ENCODE measurements around the gene TBX2.

The TBX2 gene

GRCh38 chr17:61422869-61423268, 23.2 kb downstream of the TBX2 start:
- no peak overlapping the region for H3K27ac ChIP-seq (ENCODE audit: extremely low read depth, low read depth, low read length)
- no peaks in the 10 kb centered on the region for H3K9me3 ChIP-seq (ENCODE audit: control insufficient read depth, insufficient read depth, low read depth, low read length)
- ChIA-PET CTCF (interaction anchor here (1.1 to 1.2 kb wide), 2 partner anchors 27 to 128 kb away, joined by 4 to 6 read pairs; no protein-coding TSS in a partner anchor), POLR2A (no interaction called here)
- no peak for TF ChIP-seq TRIM28 (IDR thresholded peaks at IDR 0.05; ENCODE audit: borderline replicate concordance, low read length)
- TF ChIP-seq ZNF596 (tag by site-specific recombination; IDR thresholded peaks at IDR 0.05) = no peak
- no peaks in the 10 kb centered on the region for H3K4me1 ChIP-seq (ENCODE audit: control insufficient read depth, insufficient read depth, low read length)
- H3K4me3 ChIP-seq (ENCODE audit: low read depth, low read length) = no peak overlapping the region
- no peaks in the 10 kb centered on the region for H3K36me3 ChIP-seq (ENCODE audit: control insufficient read depth in 2 of 2, insufficient read depth in 1 of 2, low read length in 2 of 2)

GRCh38 chr17:61423967-61424649, 24.5 kb downstream of the TBX2 start:
- TF ChIP-seq ZIC2 (tag by site-specific recombination; IDR thresholded peaks at IDR 0.05) (peak; percentile 28), ZNF529 (tag by site-specific recombination; IDR thresholded peaks at IDR 0.05; ENCODE audit: insufficient replicate concordance) (no peak)
- CTCF ChIA-PET = interaction anchor here (0.6 to 3.0 kb wide), 7 partner anchors 12 to 150 kb away, joined by 3 to 13 read pairs (median 4); no protein-coding TSS in a partner anchor
- Histone ChIP-seq H3K27ac (ENCODE audit: extremely low read depth, low read depth, low read length) (no peak overlapping the region), H3K9me3 (ENCODE audit: control insufficient read depth, insufficient read depth, low read depth, low read length) (no peaks in the 10 kb centered on the region), H3K36me3 (ENCODE audit: control insufficient read depth in 2 of 2, insufficient read depth in 1 of 2, low read length in 2 of 2) (no peaks in the 10 kb centered on the region), H3K4me3 (ENCODE audit: low read depth, low read length) (no peak overlapping the region), H3K4me1 (ENCODE audit: control insufficient read depth, insufficient read depth, low read length) (no peaks in the 10 kb centered on the region)
- POLR2A ChIA-PET = no interaction called here

- ChIA-PET POLR2A (no interaction called here), CTCF (interaction anchor here (0.6 to 3.6 kb wide), 23 partner anchors 8 to 387 kb away, joined by 3 to 20 read pairs (median 4); no protein-coding TSS in a partner anchor)
- H3K27ac ChIP-seq (ENCODE audit: extremely low read depth, low read depth, low read length) = no peak overlapping the region
- no peaks in the 10 kb centered on the region for H3K9me3 ChIP-seq (ENCODE audit: control insufficient read depth, insufficient read depth, low read depth, low read length)
- no peak for TF ChIP-seq ZNF623 (tag by site-specific recombination; IDR thresholded peaks at IDR 0.05)
- TF ChIP-seq ZNF654 (tag by site-specific recombination; IDR thresholded peaks at IDR 0.05; ENCODE audit: low read depth) = peak; percentile 16; the same call in 1 of the 2 replicates
- no peak for TF ChIP-seq ZNF473 (tag by site-specific recombination; IDR thresholded peaks at IDR 0.05)
- peak; percentile 73 for TF ChIP-seq ZIC2 (tag by site-specific recombination; IDR thresholded peaks at IDR 0.05)
- no peak for TF ChIP-seq ZNF37A (tag by site-specific recombination; IDR thresholded peaks at IDR 0.05)
- no peak for TF ChIP-seq ZNF239 (tag by site-specific recombination; IDR thresholded peaks at IDR 0.05)
- no peaks in the 10 kb centered on the region for H3K36me3 ChIP-seq (ENCODE audit: control insufficient read depth in 2 of 2, insufficient read depth in 1 of 2, low read length in 2 of 2)
- no peak overlapping the region for H3K4me3 ChIP-seq (ENCODE audit: low read depth, low read length)
- H3K4me1 ChIP-seq (ENCODE audit: control insufficient read depth, insufficient read depth, low read length) = no peaks in the 10 kb centered on the region
These were observed 26.2 kb downstream of the TBX2 start for GRCh38 chr17:61425682-61426481.

GRCh38 chr17:61426482-61427304, 27.1 kb downstream of the TBX2 start:
- Histone ChIP-seq H3K27ac (ENCODE audit: extremely low read depth, low read depth, low read length) (no peak overlapping the region), H3K36me3 (ENCODE audit: control insufficient read depth in 2 of 2, insufficient read depth in 1 of 2, low read length in 2 of 2) (no peaks in the 10 kb centered on the region), H3K4me3 (ENCODE audit: low read depth, low read length) (no peak overlapping the region), H3K4me1 (ENCODE audit: control insufficient read depth, insufficient read depth, low read length) (no peaks in the 10 kb centered on the region), H3K9me3 (ENCODE audit: control insufficient read depth, insufficient read depth, low read depth, low read length) (no peaks in the 10 kb centered on the region)
- ChIA-PET CTCF (interaction anchor here (0.6 to 3.6 kb wide), 31 partner anchors 9 to 735 kb away, joined by 3 to 20 read pairs (median 4); no protein-coding TSS in a partner anchor), POLR2A (interaction anchor here (1.4 kb wide), 1 partner anchor 41 kb away, joined by 4 read pairs; no protein-coding TSS in a partner anchor)
- TF ChIP-seq PRDM2 (tag by site-specific recombination; IDR thresholded peaks at IDR 0.05; ENCODE audit: borderline replicate concordance) (no peak), ZNF121 (tag by site-specific recombination; IDR thresholded peaks at IDR 0.05) (peak; percentile 88; the same call in 1 of the 2 replicates), ZNF146 (tag by site-specific recombination; IDR thresholded peaks at IDR 0.05) (no peak), ZNF626 (tag by site-specific recombination; IDR thresholded peaks at IDR 0.05) (no peak), ZBTB10 (tag by site-specific recombination; IDR thresholded peaks at IDR 0.05) (no peak), ZNF670 (tag by site-specific recombination; IDR thresholded peaks at IDR 0.05; ENCODE audit: low read depth) (no peak), ZXDB (tag by site-specific recombination; IDR thresholded peaks at IDR 0.05) (no peak)
